ENCODE measurements around the gene RNGTT. TPM values are rescaled to one million over a fixed set of nuclear protein-coding genes. Genes with fewer than 3 reads are reported as not detected.
A peak's percentile ranks its signal among the peaks of the same experiment; 100 is the strongest.
"Not testable (repeated sequence)": the region's sequence is repeated elsewhere in the genome, so short reads cannot be mapped to it uniquely, and the experiment has no call there.

RNGTT gene
- total RNA-seq, 3 donors from 2014 or later = 9.1 to 30.3 (median 22.6) TPM

GRCh38 chr6:88840796-88841539, 122.5 kb downstream of the RNGTT start:
- no peaks in the 10 kb centered on the region for H3K36me3 ChIP-seq
- H3K27ac ChIP-seq = peak overlapping the region in 1 of 2 donors; percentile 1
- no peaks in the 10 kb centered on the region for H3K4me1 ChIP-seq
- intact Hi-C loops (cut with DNase I; ENCODE audit: low total_unique reads) = no loop called here
- DNase-seq (ENCODE audit: low spot score in 2 of 2) = no peak
- H3K4me3 ChIP-seq = no peak overlapping the region
- H3K9me3 ChIP-seq = no peaks in the 10 kb centered on the region
- no peaks in the 10 kb centered on the region for H3K27me3 ChIP-seq
- TF ChIP-seq POLR2A (IDR thresholded peaks at IDR 0.05) (no peak), CTCF (IDR thresholded peaks at IDR 0.05) (no peak)

GRCh38 chr6:88840289-88840688, 123.1 kb downstream of the RNGTT start:
- no peak overlapping the region for H3K4me3 ChIP-seq
- H3K27ac ChIP-seq = peak overlapping the region in 1 of 2 donors; percentile 1
- no peaks in the 10 kb centered on the region for H3K27me3 ChIP-seq
- H3K9me3 ChIP-seq = no peaks in the 10 kb centered on the region
- no peaks in the 10 kb centered on the region for H3K36me3 ChIP-seq
- intact Hi-C loops (cut with DNase I; ENCODE audit: low total_unique reads) = no loop called here
- no peak for DNase-seq (ENCODE audit: low spot score in 2 of 2)
- TF ChIP-seq POLR2AphosphoS5 (IDR thresholded peaks at IDR 0.05) (no peak), POLR2A (IDR thresholded peaks at IDR 0.05) (no peak), CTCF (IDR thresholded peaks at IDR 0.05) (no peak)
- no peaks in the 10 kb centered on the region for H3K4me1 ChIP-seq

- TF ChIP-seq POLR2A (IDR thresholded peaks at IDR 0.05) (no peak), CTCF (IDR thresholded peaks at IDR 0.05) (no peak), POLR2AphosphoS5 (IDR thresholded peaks at IDR 0.05) (no peak)
- H3K4me3 ChIP-seq = no peak overlapping the region
- DNase-seq (ENCODE audit: low spot score in 2 of 2) = no peak
- H3K36me3 ChIP-seq = no peaks in the 10 kb centered on the region
- intact Hi-C loops (cut with DNase I; ENCODE audit: low total_unique reads) = no loop called here
- H3K27me3 ChIP-seq = no peaks in the 10 kb centered on the region
- H3K27ac ChIP-seq = no peak overlapping the region
- H3K4me1 ChIP-seq = no peaks in the 10 kb centered on the region
- no peaks in the 10 kb centered on the region for H3K9me3 ChIP-seq
These were observed 124.1 kb downstream of the RNGTT start for GRCh38 chr6:88839280-88839679.

GRCh38 chr6:88835210-88835609, 128.2 kb downstream of the RNGTT start:
- intact Hi-C loops (cut with DNase I; ENCODE audit: low total_unique reads) = no loop called here
- Histone ChIP-seq H3K9me3 (no peaks in the 10 kb centered on the region), H3K4me3 (no peak overlapping the region), H3K4me1 (no peaks in the 10 kb centered on the region), H3K27me3 (no peaks in the 10 kb centered on the region), H3K36me3 (no peaks in the 10 kb centered on the region), H3K27ac (no peak overlapping the region)
- TF ChIP-seq POLR2A (IDR thresholded peaks at IDR 0.05) = no peak
- no peak for TF ChIP-seq POLR2AphosphoS5 (IDR thresholded peaks at IDR 0.05)
- no peak for DNase-seq (ENCODE audit: low spot score in 2 of 2)

GRCh38 chr6:88833071-88833470, 130.3 kb downstream of the RNGTT start:
- H3K27me3 ChIP-seq; H3K36me3 ChIP-seq; DNase-seq (ENCODE audit: low spot score in 2 of 2); intact Hi-C loops (cut with DNase I; ENCODE audit: low total_unique reads); H3K27ac ChIP-seq; H3K4me1 ChIP-seq; H3K4me3 ChIP-seq; H3K9me3 ChIP-seq: not testable (repeated sequence)

GRCh38 chr6:88827599-88827998, 135.8 kb downstream of the RNGTT start:
- intact Hi-C loops (cut with DNase I; ENCODE audit: low total_unique reads); H3K4me1 ChIP-seq; H3K27ac ChIP-seq; DNase-seq (ENCODE audit: low spot score in 2 of 2); H3K27me3 ChIP-seq; H3K9me3 ChIP-seq; H3K4me3 ChIP-seq; H3K36me3 ChIP-seq: not testable (repeated sequence)

- H3K4me1 ChIP-seq = no peaks in the 10 kb centered on the region
- DNase-seq (ENCODE audit: low spot score in 2 of 2) = no peak
- H3K27ac ChIP-seq = no peak overlapping the region
- TF ChIP-seq CTCF (IDR thresholded peaks at IDR 0.05) (no peak), POLR2AphosphoS5 (IDR thresholded peaks at IDR 0.05) (no peak), POLR2A (IDR thresholded peaks at IDR 0.05) (no peak)
- no peaks in the 10 kb centered on the region for H3K27me3 ChIP-seq
- H3K9me3 ChIP-seq = no peaks in the 10 kb centered on the region
- no peak overlapping the region for H3K4me3 ChIP-seq
- intact Hi-C loops (cut with DNase I; ENCODE audit: low total_unique reads) = no loop called here
- H3K36me3 ChIP-seq = no peaks in the 10 kb centered on the region
These were observed 137.6 kb downstream of the RNGTT start for GRCh38 chr6:88825856-88826255.
